HG03520 (cell line): Measurements from ENCODE around the gene RAB8B.

Experiments used
- ATAC-seq: cut with Tn5 transposase; IDR thresholded peaks from one replicate; pipeline ENCODE4 v1.9.1; 2021; ENCODE audit warnings: mild to moderate bottlenecking, moderate library complexity; ENCODE audit not compliant: unreplicated experiment

Gene RAB8B

DNA sequence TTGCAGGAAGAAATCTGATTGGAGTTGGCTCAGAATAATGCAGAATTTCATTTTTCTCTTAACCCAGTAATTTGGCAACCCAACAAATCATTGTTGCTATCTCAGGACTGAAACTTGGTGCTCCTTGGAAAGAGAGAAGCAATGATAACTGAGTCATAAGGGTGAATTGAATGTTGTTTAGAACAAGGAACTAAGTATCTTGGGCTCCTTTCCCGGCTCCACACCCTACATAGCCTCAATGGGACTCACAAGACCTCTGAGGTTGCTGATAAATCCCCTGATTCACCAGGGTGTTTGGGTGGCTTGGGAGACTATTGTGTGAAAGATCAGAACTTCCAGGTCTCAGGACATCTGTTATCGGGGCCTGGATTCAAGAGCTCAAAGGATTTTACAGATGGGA, 7.8 kb upstream of the RAB8B start:
- no peak for ATAC-seq

DNA sequence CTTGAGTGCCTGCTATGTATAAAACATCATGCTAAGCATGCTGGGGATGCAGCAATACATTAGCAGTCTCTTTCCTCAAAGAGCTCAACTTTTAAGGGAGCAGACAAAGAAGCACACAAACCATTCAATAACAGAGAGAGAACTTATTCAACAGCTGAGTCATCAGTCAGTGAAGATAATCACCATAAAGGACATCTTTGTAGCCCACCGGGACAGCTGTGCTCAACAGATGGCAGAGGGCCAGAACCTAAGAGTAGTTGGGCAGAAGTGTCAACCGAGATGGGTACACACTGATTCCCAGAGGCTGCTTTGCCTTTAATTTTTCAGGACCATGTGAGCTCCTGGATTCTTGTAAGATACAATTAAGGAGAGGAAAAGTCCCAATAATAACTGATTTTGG, 4.2 kb upstream of the RAB8B start:
- no peak for ATAC-seq

DNA sequence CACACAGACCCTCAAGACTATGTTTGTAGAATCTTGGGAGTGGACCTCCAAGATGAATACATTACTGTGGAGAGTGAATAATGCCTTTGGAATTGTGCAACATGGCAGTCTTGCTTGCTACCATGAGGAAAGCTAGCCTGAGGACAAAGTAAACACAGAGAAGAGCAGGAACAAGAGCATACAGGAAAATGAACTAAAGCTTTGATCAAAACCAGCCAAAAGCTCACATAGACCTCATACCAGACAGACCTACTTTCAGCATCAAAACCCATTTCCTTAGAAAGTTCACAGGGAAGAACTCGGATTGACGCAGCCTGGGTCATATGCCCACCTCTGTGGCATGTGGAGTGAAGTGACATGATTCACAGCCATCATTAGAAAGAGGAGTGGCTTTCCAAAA, 3.3 kb upstream of the RAB8B start:
- no peak for ATAC-seq

DNA sequence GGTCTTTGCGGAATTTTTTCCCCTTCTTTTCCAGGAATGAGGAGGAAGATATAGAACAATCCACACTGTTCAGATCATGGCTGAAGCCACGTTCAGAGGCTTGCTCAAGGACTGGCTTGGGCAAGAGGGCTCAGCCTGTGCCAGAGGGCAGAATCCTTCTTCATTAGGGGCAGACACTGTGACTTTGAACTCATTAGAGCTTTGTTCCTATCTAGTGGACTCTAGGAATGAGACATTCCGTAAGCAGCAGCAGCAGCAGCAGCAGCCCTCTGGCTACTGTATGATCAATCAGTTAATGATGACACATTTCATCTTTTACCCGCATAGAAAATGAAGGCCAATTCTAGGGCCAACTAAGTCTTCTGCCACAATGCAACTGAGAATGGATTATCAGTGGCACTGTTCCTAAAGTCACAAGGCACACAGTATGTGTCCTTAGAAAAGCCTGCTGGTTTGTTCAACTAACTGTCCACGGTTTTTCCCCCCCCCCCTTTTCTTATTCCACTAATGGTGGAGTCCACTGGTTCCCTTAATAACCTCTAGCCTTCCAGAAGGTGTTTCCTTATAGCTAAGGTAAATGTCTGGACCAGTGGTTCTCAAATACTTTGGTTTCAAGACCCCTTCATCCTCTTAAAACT, 1.7 kb upstream of the RAB8B start:
- no peak for ATAC-seq

GRCh38 chr15:63188247-63188925, 1.0 kb upstream of the RAB8B start:
- ATAC-seq, result no peak

GRCh38 chr15:63189941-63190768, 749 bp downstream of the RAB8B start:
- no peak for ATAC-seq

DNA sequence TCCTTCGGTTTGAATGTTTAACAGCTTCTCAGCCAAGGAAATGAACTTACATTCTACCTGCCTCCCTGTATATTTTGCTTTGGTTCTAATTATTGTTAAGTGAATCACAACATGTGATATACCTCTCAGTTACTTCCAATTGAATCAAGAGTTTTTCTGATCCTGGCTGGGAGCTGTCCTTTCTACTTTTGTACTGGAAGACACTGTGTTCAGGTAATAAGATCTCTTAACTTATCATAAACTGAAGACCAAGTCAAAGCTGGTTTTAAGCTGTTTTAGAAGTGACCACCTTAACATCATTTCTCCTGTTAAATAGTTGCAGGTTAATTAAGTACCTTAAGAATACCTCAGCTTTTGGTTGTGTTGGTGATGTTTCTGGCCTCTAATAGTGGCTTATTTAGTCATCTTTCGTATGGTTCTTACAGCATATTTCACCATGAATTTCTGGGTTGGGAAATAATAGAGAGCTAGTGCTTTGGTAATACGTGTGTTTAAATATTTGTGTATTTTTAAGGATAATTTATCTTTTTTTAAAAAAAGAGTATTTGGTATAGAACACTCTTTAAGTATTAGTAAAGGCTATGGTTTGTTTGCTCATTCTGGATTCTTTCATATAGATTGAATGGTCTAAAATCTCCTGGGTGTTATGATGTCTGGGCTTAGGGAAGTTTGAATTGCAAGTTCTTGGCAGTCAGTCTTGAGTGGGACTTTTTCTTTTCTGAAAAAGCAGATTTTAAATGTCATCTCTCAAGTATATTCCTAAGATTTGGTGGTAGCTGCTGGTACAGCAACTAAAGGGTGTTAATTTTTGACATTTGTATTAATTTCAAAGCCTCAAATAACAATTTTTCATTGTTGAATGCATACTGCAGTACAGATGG, 1.6 kb downstream of the RAB8B start:
- no peak for ATAC-seq

- ATAC-seq, result no peak
Observed at GRCh38 chr15:63191895-63192618, 2.7 kb downstream of the RAB8B start.

DNA sequence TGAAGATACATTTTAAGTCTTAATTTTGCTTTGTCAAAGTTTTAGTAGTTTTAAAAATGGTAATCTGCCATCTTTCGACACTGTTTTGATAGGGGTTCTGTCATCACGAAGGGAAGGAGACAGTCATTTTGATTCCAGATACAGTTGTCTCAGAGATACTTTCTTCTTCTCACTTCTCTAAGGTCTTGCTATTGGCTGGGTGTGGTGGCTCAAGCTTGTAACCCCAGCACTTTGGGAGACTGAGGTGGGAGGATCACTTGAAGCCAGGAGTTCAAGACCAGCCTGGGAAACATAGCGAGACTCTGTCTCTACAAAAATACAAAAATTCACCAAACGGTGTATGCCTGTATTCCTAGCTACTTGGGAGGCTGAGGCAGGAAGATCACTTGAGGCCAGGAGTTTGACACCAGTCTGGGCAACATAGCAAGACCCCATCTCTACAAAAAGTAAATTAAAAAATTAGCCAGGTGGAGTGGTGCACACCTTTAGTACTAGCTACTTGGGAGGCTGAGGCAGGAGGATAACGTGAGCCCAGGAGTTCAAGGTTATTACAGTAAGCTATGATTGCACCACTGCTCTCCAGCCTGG, 3.3 kb downstream of the RAB8B start:
- no peak for ATAC-seq

DNA sequence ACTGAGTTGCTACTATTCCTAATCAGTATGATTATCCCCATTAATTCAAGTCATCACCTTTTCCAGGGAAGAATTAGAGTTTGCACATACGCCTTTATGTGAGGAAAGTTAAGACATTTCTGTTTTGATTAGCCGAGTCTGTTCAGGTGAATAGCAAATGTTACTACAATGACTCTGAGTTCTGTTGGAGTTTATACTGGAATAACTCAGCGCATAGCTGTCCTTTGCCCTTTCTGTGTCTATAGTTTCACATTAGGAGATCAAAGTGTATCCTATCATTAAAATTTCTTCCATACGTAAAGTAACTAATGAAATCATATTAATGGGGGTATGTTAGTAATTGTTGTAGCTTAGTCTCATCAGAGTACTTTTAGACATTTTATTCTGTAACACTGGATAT, 4.9 kb downstream of the RAB8B start:
- no peak for ATAC-seq

- ATAC-seq, result no peak
Observed at GRCh38 chr15:63194880-63195568, 5.6 kb downstream of the RAB8B start.

- no peak for ATAC-seq
Observed at GRCh38 chr15:63195569-63196015, 6.2 kb downstream of the RAB8B start.

DNA sequence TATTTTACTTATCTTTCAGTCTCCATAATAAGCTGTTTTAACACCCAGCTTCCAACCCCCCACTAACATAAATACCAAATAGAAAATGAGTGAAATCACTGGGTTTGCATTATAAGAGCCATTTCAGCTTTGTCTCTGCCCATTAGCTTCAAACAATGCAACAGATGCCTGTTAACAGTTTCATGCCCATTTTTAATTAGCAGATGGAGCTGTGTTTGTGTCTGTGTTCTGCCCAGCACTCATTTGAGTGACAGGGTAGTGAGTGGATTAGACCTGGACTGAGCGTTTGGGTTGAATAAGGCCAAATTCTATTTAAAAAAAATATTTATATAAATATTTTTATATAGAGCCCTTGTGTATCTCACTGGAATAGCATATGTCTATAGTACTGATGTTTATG, 7.4 kb downstream of the RAB8B start:
- no peak for ATAC-seq

- no peak for ATAC-seq
Observed at GRCh38 chr15:63197626-63198025, 8.2 kb downstream of the RAB8B start.

- no peak for ATAC-seq
Observed at GRCh38 chr15:63198371-63199250, 9.2 kb downstream of the RAB8B start.

- no peak for ATAC-seq
Observed at GRCh38 chr15:63200464-63201249, 11.3 kb downstream of the RAB8B start.

DNA sequence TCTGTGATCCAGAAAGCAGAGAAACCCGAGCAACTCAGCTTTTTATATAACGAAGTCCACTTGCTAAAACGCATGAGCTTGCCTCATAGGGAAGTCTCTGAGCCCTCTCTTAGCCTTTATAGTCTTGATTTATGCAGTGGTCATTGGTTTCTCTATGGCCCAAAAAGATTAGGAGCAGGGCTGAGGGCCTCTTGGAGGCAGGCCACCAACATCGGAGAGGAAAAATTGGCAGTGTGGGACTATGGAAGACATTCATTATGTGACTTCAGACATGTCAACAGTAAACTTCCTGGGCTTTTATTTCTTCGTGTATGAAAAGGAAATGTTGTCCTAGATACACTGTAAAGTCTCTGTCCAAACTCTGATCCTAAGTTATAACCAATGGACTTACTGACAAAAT, 13.5 kb downstream of the RAB8B start:
- ATAC-seq, result no peak
